T-helper 17 cell (primary cell): ENCODE data around the gene CYP39A1. TPM values are rescaled to one million over a fixed set of nuclear protein-coding genes. Genes with fewer than 3 reads are reported as not detected.

Experiments
- ATAC-seq: fragments of 150-1000 bp; cut with Tn5 transposase; 2 replicates; pipeline ENCODE4 v1.10.0; 2021; ENCODE audit warnings: mild to moderate bottlenecking, moderate library complexity
- DNase-seq, 3 donors: peaks; one replicate each; pipeline versions ENCODE4 v3.0.0 to v3.0.0-alpha.2; 2020 to 2021
- H3K9me3 ChIP-seq: one replicate; pipeline ENCODE4 v1.7.0; 2013; ENCODE audit warnings: low read length, mild to moderate bottlenecking; ENCODE audit not compliant: control insufficient read depth, poor library complexity, severe bottlenecking
- H3K27ac Mint-ChIP-seq: one replicate; pipeline ENCODE4 v1.8.0; 2022; ENCODE audit warnings: mild to moderate bottlenecking, moderate library complexity, mixed read lengths
- H3K27me3 Mint-ChIP-seq: one replicate; pipeline ENCODE4 v1.8.0; 2022; ENCODE audit warnings: mixed read lengths
- H3K36me3 Mint-ChIP-seq: one replicate; pipeline ENCODE4 v1.8.0; 2022; ENCODE audit warnings: low read depth, mixed read lengths
- H3K4me1 Mint-ChIP-seq: one replicate; pipeline ENCODE4 v1.8.0; 2022; ENCODE audit warnings: mild to moderate bottlenecking, mixed read lengths
- H3K4me3 Mint-ChIP-seq: one replicate; pipeline ENCODE4 v1.8.0; 2022; ENCODE audit warnings: mild to moderate bottlenecking, moderate library complexity, mixed read lengths
- total RNA-seq, 4 donors: library from RNA in 2 of 4; stranded (reverse) in 2 of 4; gene quantifications; one replicate each; pipeline ENCODE4 v1.2.3 and lab custom pipeline; 2022 to 2026

The CYP39A1 gene
- total RNA-seq, 2 donors from 2014 or later, result not detected

- DNase-seq (no peak), ATAC-seq (no peak)
- H3K4me3 Mint-ChIP-seq, result no peak overlapping the region
- no peak overlapping the region for H3K27ac Mint-ChIP-seq
- H3K9me3 ChIP-seq, result no peaks in the 10 kb centered on the region
- H3K4me1 Mint-ChIP-seq, result no peaks in the 10 kb centered on the region
- peaks cover 28% of the 10 kb centered on the region for H3K27me3 Mint-ChIP-seq
- no peaks in the 10 kb centered on the region for H3K36me3 Mint-ChIP-seq
Measured at GRCh38 chr6:46511320-46511719, 141.3 kb downstream of the CYP39A1 start.

DNA sequence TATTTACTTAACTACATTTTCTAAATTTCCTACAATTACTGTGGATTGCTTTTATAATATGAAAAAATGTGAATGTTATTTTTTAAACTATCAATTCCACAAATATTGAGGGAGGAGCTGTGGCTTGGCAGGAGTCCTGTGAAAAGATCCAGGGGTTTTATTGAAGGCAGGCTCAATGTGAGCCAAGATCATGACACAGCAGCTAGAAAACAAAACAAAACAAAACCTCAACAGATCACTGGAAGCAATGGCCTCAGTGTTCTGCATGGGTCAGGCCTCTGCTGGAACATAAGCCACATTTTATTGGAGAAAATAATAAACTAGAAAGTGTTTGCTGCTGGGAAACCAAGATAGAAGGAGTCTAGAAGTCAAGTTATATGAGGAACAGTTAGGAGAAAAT, 142.0 kb downstream of the CYP39A1 start:
- peaks cover 30% of the 10 kb centered on the region for H3K27me3 Mint-ChIP-seq
- ATAC-seq (no peak), DNase-seq (no peak)
- H3K36me3 Mint-ChIP-seq, result no peaks in the 10 kb centered on the region
- H3K9me3 ChIP-seq, result no peaks in the 10 kb centered on the region
- H3K27ac Mint-ChIP-seq, result no peak overlapping the region
- H3K4me1 Mint-ChIP-seq, result no peaks in the 10 kb centered on the region
- no peak overlapping the region for H3K4me3 Mint-ChIP-seq

DNA sequence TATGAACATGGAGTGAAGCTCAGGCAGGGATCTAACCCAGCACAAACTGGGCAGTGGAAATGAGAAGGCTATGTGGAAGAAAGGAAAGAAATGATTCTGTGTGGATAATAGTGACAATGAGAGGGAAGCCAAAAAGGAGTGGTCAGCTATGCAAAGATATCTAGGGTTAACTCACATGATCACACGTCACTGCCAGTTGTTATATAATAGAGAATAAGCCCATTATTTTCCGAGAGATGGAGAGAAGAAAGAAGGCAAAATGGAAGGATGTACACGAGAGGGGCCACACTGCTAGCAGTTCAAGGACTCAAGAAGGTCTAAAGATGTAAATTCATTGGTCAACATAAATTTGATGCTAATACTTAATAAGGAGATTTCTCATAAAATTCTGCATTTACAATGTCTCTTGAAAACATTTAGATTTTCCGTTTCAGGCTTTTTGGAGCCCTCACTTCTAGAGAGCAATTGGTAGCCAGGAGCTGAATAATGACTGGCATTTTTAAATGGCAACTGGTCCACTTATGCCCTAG, 142.6 kb downstream of the CYP39A1 start:
- Mint-ChIP-seq H3K4me3 (no peak overlapping the region), H3K27ac (no peak overlapping the region), H3K4me1 (no peaks in the 10 kb centered on the region), H3K36me3 (no peaks in the 10 kb centered on the region), H3K27me3 (peaks cover 30% of the 10 kb centered on the region)
- DNase-seq (no peak), ATAC-seq (no peak)
- H3K9me3 ChIP-seq, result no peaks in the 10 kb centered on the region

GRCh38 chr6:46509063-46509462, 143.6 kb downstream of the CYP39A1 start:
- Mint-ChIP-seq H3K4me1 (no peaks in the 10 kb centered on the region), H3K4me3 (no peak overlapping the region), H3K27me3 (peaks cover 30% of the 10 kb centered on the region), H3K27ac (no peak overlapping the region), H3K36me3 (no peaks in the 10 kb centered on the region)
- H3K9me3 ChIP-seq, result no peaks in the 10 kb centered on the region
- ATAC-seq, result no peak
- no peak for DNase-seq

DNA sequence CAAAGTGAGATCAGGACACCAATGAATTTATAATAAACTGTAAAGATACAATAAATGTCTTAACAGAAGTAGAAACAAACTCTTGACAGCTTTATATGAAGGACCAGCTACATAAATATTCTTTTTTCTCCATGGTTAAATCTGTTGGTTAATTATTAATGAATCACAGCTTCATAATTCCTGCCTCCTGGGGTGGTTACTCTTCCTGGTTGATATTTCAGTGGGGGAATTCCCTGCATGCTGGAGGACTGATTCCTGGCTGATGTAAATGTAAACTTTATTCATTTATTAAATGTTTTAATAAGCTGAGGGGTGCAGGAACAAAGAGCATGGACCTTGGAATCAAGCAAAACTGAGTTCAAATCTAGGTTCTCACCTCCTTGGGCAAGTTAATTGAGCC, 145.2 kb downstream of the CYP39A1 start:
- Mint-ChIP-seq H3K4me1 (no peaks in the 10 kb centered on the region), H3K27me3 (peaks cover 30% of the 10 kb centered on the region), H3K27ac (no peak overlapping the region), H3K36me3 (no peaks in the 10 kb centered on the region), H3K4me3 (no peak overlapping the region)
- H3K9me3 ChIP-seq, result no peaks in the 10 kb centered on the region
- DNase-seq (no peak), ATAC-seq (no peak)

GRCh38 chr6:46505693-46506512, 146.7 kb downstream of the CYP39A1 start:
- Mint-ChIP-seq H3K36me3 (no peaks in the 10 kb centered on the region), H3K27me3 (peaks cover 37% of the 10 kb centered on the region), H3K4me1 (no peaks in the 10 kb centered on the region), H3K4me3 (no peak overlapping the region), H3K27ac (no peak overlapping the region)
- H3K9me3 ChIP-seq, result no peaks in the 10 kb centered on the region
- DNase-seq, result no peak
- ATAC-seq, result no peak

- Mint-ChIP-seq H3K27me3 (peaks cover 54% of the 10 kb centered on the region), H3K4me1 (no peaks in the 10 kb centered on the region), H3K4me3 (no peak overlapping the region), H3K27ac (no peak overlapping the region), H3K36me3 (no peaks in the 10 kb centered on the region)
- no peaks in the 10 kb centered on the region for H3K9me3 ChIP-seq
- DNase-seq, result no peak
- no peak for ATAC-seq
Measured at GRCh38 chr6:46504242-46504641, 148.4 kb downstream of the CYP39A1 start.

- Mint-ChIP-seq H3K4me3 (no peak overlapping the region), H3K36me3 (no peaks in the 10 kb centered on the region), H3K4me1 (no peaks in the 10 kb centered on the region), H3K27me3 (peaks cover 45% of the 10 kb centered on the region), H3K27ac (no peak overlapping the region)
- no peak for ATAC-seq
- DNase-seq, result no peak
- no peaks in the 10 kb centered on the region for H3K9me3 ChIP-seq
Measured at GRCh38 chr6:46502486-46503119, 150.0 kb downstream of the CYP39A1 start.

DNA sequence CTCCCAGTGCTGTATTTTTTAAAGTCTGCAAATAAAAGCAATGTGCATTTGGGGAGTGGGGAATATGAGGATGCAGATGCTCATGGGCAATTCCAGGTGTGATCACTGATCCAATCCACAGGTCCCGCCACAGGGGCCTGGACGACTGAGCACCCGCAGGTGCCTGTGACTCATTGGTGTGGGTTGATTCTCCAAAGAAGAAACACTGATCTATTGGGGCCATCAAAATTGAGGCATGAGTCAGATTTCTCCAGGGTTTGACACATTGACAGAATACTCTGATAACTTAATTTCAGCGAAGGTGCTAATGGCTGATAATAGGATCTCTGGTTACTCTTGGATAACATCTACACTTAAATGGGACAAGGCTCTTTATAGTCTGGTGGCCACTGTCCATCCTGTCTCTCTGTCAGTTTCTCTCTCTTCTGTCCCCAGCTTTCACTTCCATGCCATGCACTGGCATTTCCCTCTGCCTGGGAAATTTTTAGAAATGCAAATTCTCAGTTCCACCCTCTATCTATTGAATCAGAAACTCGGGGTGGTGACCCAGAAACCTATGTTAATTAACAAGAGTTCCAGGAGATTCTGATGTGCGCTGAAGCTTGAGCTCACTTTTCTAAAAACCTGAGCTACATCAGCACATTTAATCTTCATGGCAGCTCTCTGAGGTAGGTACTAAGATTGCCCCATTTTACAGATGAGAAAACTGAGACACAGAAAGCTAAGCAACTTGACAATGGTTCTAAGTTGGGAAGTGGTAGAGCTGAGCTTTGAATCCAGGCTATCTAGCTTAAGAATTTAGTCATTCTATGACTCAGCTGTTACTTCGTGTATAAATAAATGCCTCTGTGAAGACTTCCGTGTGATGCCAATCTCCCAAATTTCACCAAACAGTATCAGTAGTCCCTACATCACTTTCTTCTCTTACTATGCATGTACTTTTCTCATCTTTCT, 151.2 kb downstream of the CYP39A1 start:
- no peaks in the 10 kb centered on the region for H3K4me1 Mint-ChIP-seq
- ATAC-seq, result no peak
- H3K27ac Mint-ChIP-seq, result no peak overlapping the region

GRCh38 chr6:46500382-46500781, 152.2 kb downstream of the CYP39A1 start:
- H3K27me3 Mint-ChIP-seq, result peaks cover 52% of the 10 kb centered on the region
- ATAC-seq (no peak), DNase-seq (no peak)
- no peak overlapping the region for H3K4me3 Mint-ChIP-seq
- no peaks in the 10 kb centered on the region for H3K36me3 Mint-ChIP-seq
- H3K4me1 Mint-ChIP-seq, result no peaks in the 10 kb centered on the region
- H3K9me3 ChIP-seq, result no peaks in the 10 kb centered on the region
- no peak overlapping the region for H3K27ac Mint-ChIP-seq

More for the DNA sequence above, 151.2 kb downstream of the CYP39A1 start:
- H3K9me3 ChIP-seq, result no peaks in the 10 kb centered on the region
- Mint-ChIP-seq H3K27me3 (peaks cover 52% of the 10 kb centered on the region), H3K4me3 (no peak overlapping the region), H3K36me3 (no peaks in the 10 kb centered on the region)
- DNase-seq, result no peak
